ENCODE measurements around the gene CIB1.
"Not testable (repeated sequence)": the region's sequence is repeated elsewhere in the genome, so short reads cannot be mapped to it uniquely, and the experiment has no call there.

Gene CIB1

DNA sequence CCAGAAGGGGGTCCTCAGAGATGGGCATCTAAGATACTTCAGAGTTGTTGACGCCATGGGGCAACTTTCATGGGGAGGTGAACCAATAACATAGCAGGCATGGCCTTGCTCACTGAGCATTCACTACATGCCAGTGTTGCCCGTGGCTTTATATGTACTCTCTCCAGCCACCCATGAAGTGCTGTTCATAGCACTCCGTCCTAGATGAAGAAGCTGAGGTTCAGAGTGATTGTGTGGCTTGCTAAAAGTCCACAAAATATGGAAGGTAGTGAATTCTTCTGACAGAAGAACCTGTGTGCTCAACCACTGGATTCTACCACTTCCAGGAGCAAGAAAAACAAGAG is 42.4 kb downstream of the CIB1 start:
- no peak for DNase-seq

DNA sequence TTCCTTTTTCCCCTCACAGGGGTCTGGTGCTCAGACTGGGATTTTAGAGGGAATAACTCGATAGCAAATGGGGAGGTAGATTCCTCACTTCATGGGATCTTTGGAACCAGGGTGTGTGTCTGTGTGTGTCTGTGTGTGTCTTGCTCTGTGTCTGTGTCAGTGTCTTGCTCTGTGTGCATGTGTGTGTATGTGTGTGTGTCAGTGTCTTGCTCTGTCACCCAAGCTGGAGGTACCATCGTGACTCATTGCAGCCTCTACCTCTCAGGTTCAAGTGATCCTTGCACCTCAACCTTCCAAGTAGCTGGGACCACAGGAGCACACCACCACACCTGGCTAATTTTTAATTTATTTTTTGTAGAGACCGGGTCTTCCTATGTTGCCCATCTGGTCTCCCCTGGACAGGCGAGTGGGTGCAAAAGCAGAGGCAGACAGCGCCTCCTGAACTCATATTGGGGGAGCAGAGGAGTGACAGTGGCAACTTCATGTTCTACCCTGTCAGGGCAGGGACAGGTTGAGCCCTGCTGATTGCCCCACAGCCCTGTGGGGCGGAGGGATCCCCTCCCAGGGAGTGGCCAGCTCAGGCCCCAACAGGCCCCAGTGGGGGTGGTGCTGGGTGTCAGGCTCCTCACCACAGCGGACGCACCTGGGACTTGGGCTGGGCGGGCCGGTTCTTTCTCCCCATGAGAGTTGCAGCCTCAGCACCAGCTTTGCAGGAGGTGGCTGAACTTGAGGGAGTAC is 43.0 kb downstream of the CIB1 start:
- no peak for DNase-seq

- DNase-seq, result no peak
These were observed 43.8 kb downstream of the CIB1 start for GRCh38 chr15:90189781-90190467.

GRCh38 chr15:90188914-90189748 is 44.6 kb downstream of the CIB1 start:
- DNase-seq, result no peak

- not testable (repeated sequence) for DNase-seq
These were observed 45.7 kb downstream of the CIB1 start for GRCh38 chr15:90188065-90188464.

DNA sequence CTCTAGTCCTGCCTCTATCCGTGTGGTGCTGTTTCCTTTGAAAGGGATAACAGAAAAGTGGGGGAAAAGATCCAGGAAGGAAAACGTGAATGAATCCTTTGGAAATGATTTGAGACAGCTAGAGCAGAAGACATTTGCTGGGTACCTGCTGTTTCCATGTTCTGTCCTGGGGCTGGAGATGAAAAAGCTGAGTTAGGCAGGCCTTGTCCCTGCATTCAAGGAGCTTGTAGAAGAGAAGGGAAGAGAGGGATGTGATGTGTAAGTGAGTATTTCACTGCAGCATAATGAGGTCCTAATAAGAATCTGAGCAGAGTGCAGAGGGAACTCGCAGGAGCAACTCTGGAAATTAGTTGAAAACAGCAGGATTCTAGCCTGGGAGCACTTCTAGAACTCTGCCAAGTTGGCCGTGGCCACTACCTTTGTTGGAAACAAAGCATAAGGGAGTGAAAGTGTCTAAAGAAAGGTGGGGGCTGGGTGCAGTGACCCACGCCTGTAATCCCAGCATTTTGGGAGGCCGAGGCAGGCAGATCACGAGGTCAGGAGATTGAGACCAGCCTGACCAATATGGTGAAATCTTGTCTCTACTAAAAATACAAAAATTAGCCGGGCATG is 46.4 kb downstream of the CIB1 start:
- DNase-seq, result no peak

DNA sequence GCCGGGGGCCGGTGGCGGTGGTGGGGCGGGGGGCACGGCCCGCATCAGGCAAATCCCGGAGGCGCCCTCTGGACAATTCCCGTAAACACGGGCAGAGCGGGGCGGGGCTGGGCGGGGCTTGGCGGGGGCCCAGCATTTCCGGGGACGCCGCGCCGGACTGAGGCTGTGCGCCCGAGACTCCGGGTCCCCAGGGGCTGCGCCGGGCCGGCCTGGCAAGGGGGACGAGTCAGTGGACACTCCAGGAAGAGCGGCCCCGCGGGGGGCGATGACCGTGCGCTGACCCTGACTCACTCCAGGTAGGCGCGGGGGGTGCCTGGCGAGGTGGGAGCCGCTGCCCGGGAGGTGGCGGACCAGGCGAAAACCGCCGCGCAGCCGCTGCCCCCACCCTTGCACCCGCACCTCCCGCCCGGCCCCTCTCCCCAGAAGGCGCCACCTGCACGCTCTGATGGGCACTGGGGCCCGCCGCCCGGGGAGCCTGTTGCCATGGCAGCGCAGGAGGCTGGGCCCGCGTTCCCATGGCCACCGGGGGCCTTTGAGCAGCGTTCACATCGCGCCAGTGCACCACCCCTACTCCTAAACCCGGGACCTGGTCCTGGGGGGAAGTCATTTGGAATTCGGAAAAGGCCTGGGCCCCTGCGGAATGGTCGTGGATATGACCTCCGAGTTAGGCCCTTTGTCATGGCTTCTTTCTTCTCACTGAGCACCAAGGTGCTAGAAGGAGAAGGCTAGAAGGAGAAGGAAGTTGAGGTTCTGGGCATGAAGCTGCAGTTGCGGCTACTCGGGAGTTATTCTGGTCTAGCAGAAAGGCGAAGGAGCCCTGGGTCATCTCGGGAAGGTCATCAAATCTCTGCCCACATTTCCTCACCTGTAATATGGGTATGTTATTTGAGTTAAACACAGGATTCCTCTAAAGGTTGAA is 48.7 kb downstream of the CIB1 start:
- peak; percentile 74 for DNase-seq

GRCh38 chr15:90184119-90184785 is 49.5 kb downstream of the CIB1 start:
- DNase-seq, result no peak

GRCh38 chr15:90181776-90182175 is 52.0 kb downstream of the CIB1 start:
- no peak for DNase-seq

Data from NCI-H1092 (cell line).